Stimulated activated memory B cell treated with anti-CD40 and anti-IgM and Interleukin-4, amounts not matched to agents 10 μg/mL and 1 μg/mL and 100 μg/mL, for 72 hours (primary cell): ENCODE data around the gene PILRA.
"Not testable (repeated sequence)": the region's sequence is repeated elsewhere in the genome, so short reads cannot be mapped to it uniquely, and the experiment has no call there.

Experiments used
- ATAC-seq: fragments of 150-1000 bp; cut with Tn5 transposase; 2 replicates; pipeline ENCODE4 v1.10.0; 2021
- H3K27ac Mint-ChIP-seq: one replicate; pipeline ENCODE4 v1.8.0; 2022; ENCODE audit warnings: mild to moderate bottlenecking, mixed read lengths
- H3K27me3 Mint-ChIP-seq: one replicate; pipeline ENCODE4 v1.8.0; 2022; ENCODE audit warnings: mixed read lengths
- H3K36me3 Mint-ChIP-seq: one replicate; pipeline ENCODE4 v1.8.0; 2022; ENCODE audit warnings: mixed read lengths
- H3K4me1 Mint-ChIP-seq: one replicate; pipeline ENCODE4 v1.8.0; 2022; ENCODE audit warnings: mixed read lengths
- H3K4me3 Mint-ChIP-seq: one replicate; pipeline ENCODE4 v1.8.0; 2022; ENCODE audit warnings: mild to moderate bottlenecking, moderate library complexity, mixed read lengths
- H3K9me3 Mint-ChIP-seq: one replicate; pipeline ENCODE4 v1.8.0; 2022; ENCODE audit warnings: mixed read lengths

PILRA gene

DNA sequence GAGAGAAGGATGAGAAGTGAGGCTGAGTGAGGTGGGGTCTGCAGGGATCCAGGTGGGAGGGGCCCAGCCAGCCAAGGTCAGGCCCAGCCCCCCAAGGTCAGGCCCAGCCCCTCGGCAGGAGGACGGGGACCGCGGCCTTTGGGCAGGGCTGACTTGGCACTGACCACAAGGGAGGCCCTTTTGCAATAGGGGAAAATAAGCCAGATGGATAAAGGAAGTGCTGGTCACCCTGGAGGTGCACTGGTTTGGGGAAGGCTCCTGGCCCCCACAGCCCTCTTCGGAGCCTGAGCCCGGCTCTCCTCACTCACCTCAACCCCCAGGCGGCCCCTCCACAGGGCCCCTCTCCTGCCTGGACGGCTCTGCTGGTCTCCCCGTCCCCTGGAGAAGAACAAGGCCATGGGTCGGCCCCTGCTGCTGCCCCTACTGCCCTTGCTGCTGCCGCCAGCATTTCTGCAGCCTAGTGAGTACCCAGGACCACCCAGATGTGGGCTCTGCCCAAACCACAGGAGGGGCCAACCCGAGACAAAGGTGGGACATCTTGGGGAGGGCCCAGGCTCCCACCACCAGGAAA, at the start of gene PILRA:
PILRA (plus strand) TSS at position 227 of the 571 bp plus-strand sequence; CDS start at position 397, 170 bp downstream.
- Mint-ChIP-seq H3K27ac (peak within 1 kb of the TSS; percentile 94), H3K27me3 (no peaks in the 10 kb centered on the region), H3K4me1 (peaks cover 70% of the 10 kb centered on the region), H3K4me3 (peak within 1 kb of the TSS; percentile 61), H3K36me3 (no peaks in the 10 kb centered on the region), H3K9me3 (no peaks in the 10 kb centered on the region)
- no peak for ATAC-seq

- not testable (repeated sequence) for ATAC-seq, H3K9me3 Mint-ChIP-seq, H3K4me3 Mint-ChIP-seq, H3K27me3 Mint-ChIP-seq, H3K27ac Mint-ChIP-seq
- Mint-ChIP-seq H3K36me3 (peaks cover 31% of the 10 kb centered on the region), H3K4me1 (peaks cover 14% of the 10 kb centered on the region)
Observed at GRCh38 chr7:100324194-100324593, 49.1 kb upstream of the PILRA start.

DNA sequence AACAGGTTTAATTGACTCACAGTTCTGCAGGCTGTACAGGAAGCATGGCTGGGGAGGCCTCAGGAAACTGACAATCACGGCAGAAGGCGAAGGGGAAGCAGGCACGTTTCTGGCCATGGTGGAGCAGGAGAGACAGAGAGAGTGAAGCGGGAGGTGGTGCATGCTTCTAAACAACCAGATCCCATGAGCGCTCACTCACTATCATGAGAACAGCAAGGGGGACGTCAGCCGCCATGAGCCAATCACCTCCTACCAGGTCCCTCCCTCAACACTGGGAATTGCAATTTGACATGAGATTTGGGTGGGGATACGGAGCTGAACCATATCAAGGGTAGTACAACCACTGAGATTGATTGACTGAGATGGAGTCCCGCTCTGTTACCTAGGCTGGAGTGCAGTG, 47.6 kb upstream of the PILRA start:
- ATAC-seq, H3K27me3 Mint-ChIP-seq, H3K9me3 Mint-ChIP-seq, H3K27ac Mint-ChIP-seq, H3K4me3 Mint-ChIP-seq: not testable (repeated sequence)
- peaks cover 14% of the 10 kb centered on the region for H3K4me1 Mint-ChIP-seq
- peaks cover 24% of the 10 kb centered on the region for H3K36me3 Mint-ChIP-seq

- not testable (repeated sequence) for ATAC-seq, H3K4me3 Mint-ChIP-seq, H3K27ac Mint-ChIP-seq, H3K9me3 Mint-ChIP-seq, H3K27me3 Mint-ChIP-seq
- Mint-ChIP-seq H3K4me1 (peaks cover 14% of the 10 kb centered on the region), H3K36me3 (peaks cover 22% of the 10 kb centered on the region)
Observed at GRCh38 chr7:100326914-100327313, 46.4 kb upstream of the PILRA start.

- H3K27me3 Mint-ChIP-seq: not testable (repeated sequence)
Observed at GRCh38 chr7:100335566-100336466, 37.5 kb upstream of the PILRA start.

GRCh38 chr7:100338083-100338696, 35.1 kb upstream of the PILRA start:
- ATAC-seq, H3K27ac Mint-ChIP-seq, H3K27me3 Mint-ChIP-seq, H3K4me3 Mint-ChIP-seq, H3K9me3 Mint-ChIP-seq: not testable (repeated sequence)
- peaks cover 29% of the 10 kb centered on the region for H3K36me3 Mint-ChIP-seq
- H3K4me1 Mint-ChIP-seq: peaks cover 40% of the 10 kb centered on the region

More at GRCh38 chr7:100335566-100336466, 37.5 kb upstream of the PILRA start:
- peaks cover 10% of the 10 kb centered on the region for H3K36me3 Mint-ChIP-seq
- not testable (repeated sequence) for H3K9me3 Mint-ChIP-seq
- H3K4me3 Mint-ChIP-seq: peak overlapping the region; percentile 90
- peaks cover 25% of the 10 kb centered on the region for H3K4me1 Mint-ChIP-seq
- peak overlapping the region; percentile 93 for H3K27ac Mint-ChIP-seq
- peak; percentile 99 for ATAC-seq

DNA sequence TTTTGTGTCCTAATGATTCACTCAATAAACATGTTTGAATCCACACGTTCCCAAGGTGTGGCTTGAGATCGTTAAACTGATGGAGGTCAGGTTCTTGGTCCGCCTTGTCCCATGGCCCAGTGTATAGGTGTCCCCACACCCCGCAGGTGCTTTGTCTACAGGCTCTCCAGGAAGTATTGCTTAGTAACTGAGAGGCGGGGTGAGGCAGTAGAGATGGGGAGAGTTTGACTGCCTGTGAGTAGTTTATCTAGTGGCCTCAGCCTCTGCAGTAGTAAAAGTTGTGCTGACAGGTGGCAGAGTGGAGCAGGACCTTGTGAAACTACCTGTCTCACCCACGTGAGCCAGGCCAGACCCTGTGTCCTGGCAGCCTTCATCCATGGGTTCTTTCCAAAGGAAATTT, 32.0 kb upstream of the PILRA start:
- H3K4me3 Mint-ChIP-seq, ATAC-seq, H3K9me3 Mint-ChIP-seq, H3K27me3 Mint-ChIP-seq: not testable (repeated sequence)
- Mint-ChIP-seq H3K4me1 (peaks cover 48% of the 10 kb centered on the region), H3K27ac (peak overlapping the region; percentile 75), H3K36me3 (peaks cover 37% of the 10 kb centered on the region)

DNA sequence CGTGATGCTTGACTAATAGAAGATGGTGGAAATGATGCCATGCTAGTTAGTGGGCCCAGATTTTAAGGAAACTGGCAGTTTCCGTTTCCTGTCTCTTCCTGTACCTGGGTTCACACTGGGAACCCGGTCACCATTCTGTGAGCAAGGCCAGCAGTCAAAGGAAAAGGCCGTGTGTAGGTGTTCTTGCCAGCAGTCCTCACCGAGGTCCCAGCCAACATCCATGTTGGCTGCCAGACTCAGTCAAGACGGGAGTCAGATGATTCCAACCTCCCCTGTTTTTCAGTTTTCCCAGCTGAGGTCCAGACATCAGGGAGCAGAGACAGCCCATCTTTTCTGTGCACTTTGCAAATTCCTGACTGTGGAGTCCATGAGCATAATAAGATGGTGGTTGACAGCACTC, 30.5 kb upstream of the PILRA start:
- H3K9me3 Mint-ChIP-seq: no peaks in the 10 kb centered on the region
- H3K36me3 Mint-ChIP-seq: peaks cover 45% of the 10 kb centered on the region
- no peaks in the 10 kb centered on the region for H3K27me3 Mint-ChIP-seq
- no peak overlapping the region for H3K4me3 Mint-ChIP-seq
- ATAC-seq: no peak
- H3K4me1 Mint-ChIP-seq: peaks cover 42% of the 10 kb centered on the region
- peak overlapping the region; percentile 75 for H3K27ac Mint-ChIP-seq

- ATAC-seq, H3K9me3 Mint-ChIP-seq, H3K27me3 Mint-ChIP-seq: not testable (repeated sequence)
- Mint-ChIP-seq H3K4me1 (peaks cover 35% of the 10 kb centered on the region), H3K36me3 (peaks cover 48% of the 10 kb centered on the region), H3K4me3 (peak overlapping the region; percentile 77), H3K27ac (peak overlapping the region; percentile 93)
Observed at GRCh38 chr7:100344124-100344559, 29.1 kb upstream of the PILRA start.

- H3K27me3 Mint-ChIP-seq, H3K9me3 Mint-ChIP-seq: not testable (repeated sequence)
- H3K4me1 Mint-ChIP-seq: peaks cover 37% of the 10 kb centered on the region
- ATAC-seq: peak; percentile 97
- peaks cover 51% of the 10 kb centered on the region for H3K36me3 Mint-ChIP-seq
- peak overlapping the region; percentile 77 for H3K4me3 Mint-ChIP-seq
- peak overlapping the region; percentile 93 for H3K27ac Mint-ChIP-seq
Observed at GRCh38 chr7:100344560-100345287, 28.6 kb upstream of the PILRA start.

DNA sequence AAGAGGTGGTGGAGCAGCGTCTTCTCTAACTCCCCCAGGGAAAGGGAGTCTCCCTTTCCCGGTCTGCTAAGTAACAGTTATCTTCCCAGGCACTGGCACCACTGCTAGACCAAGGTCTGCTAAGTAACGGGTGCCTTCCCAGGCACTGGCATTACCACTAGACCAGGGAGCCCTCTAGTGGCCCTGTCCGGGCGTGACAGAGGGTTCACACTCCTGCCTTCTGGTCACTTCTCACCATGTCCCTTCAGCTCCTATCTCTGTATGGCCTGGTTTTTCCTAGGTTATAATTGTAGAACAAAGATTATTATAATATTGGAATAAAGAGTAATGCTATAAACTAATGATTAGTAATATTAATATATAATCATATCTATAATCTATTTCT, 28.0 kb upstream of the PILRA start:
- H3K27me3 Mint-ChIP-seq, H3K4me3 Mint-ChIP-seq, H3K9me3 Mint-ChIP-seq: not testable (repeated sequence)
- Mint-ChIP-seq H3K27ac (peak overlapping the region; percentile 93), H3K36me3 (peaks cover 55% of the 10 kb centered on the region), H3K4me1 (peaks cover 41% of the 10 kb centered on the region)
- ATAC-seq: peak; percentile 65

DNA sequence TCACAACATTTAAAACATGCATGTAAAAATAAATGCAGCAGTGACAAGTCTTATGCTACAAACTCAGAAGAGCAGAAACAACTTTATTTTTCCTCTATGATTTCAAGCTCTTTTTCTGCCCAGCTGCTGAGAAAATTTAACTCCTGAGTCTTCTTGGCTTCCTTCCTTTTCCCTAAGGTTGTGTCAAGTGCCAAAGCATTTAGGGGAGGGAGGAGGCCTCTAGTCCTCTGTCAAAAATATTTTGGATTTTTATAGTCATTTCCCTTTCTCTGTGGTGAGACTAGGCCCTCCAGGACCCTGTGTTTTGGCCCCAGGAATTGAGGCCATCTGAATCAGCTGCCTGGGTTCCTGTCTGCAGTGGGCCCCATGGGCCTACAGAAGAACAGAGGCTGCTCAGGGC, 26.4 kb upstream of the PILRA start:
- H3K27ac Mint-ChIP-seq: peak overlapping the region; percentile 30
- H3K36me3 Mint-ChIP-seq: peaks cover 59% of the 10 kb centered on the region
- no peaks in the 10 kb centered on the region for H3K9me3 Mint-ChIP-seq
- no peaks in the 10 kb centered on the region for H3K27me3 Mint-ChIP-seq
- H3K4me3 Mint-ChIP-seq: no peak overlapping the region
- ATAC-seq: no peak
- H3K4me1 Mint-ChIP-seq: peaks cover 40% of the 10 kb centered on the region

- ATAC-seq: no peak
- no peak overlapping the region for H3K27ac Mint-ChIP-seq
- H3K9me3 Mint-ChIP-seq: no peaks in the 10 kb centered on the region
- no peak overlapping the region for H3K4me3 Mint-ChIP-seq
- H3K36me3 Mint-ChIP-seq: peaks cover 63% of the 10 kb centered on the region
- H3K27me3 Mint-ChIP-seq: no peaks in the 10 kb centered on the region
- H3K4me1 Mint-ChIP-seq: peaks cover 40% of the 10 kb centered on the region
Observed at GRCh38 chr7:100348805-100349204, 24.5 kb upstream of the PILRA start.

DNA sequence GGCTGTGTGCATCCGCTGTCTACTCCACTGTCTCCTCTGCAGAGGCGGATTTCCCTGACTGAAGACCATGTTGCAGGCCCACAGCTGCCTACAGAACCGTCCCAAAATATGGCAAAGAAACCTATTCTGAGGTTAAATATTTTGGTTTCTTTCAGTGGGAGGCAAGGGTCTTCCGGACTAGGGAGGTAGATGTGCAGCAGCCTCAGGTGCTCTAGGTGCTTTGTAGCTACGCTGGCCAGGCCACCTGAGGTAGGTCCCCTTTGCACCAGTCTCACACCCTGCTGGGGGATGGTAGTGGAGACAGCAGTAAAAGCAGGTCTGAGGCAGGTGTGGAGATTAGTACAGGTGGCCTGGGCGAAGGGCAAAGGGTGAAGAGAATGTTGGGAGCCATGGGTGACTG, 23.5 kb upstream of the PILRA start:
- Mint-ChIP-seq H3K4me3 (no peak overlapping the region), H3K27ac (peak overlapping the region; percentile 9), H3K27me3 (no peaks in the 10 kb centered on the region), H3K4me1 (peaks cover 35% of the 10 kb centered on the region), H3K36me3 (peaks cover 65% of the 10 kb centered on the region), H3K9me3 (no peaks in the 10 kb centered on the region)
- no peak for ATAC-seq

DNA sequence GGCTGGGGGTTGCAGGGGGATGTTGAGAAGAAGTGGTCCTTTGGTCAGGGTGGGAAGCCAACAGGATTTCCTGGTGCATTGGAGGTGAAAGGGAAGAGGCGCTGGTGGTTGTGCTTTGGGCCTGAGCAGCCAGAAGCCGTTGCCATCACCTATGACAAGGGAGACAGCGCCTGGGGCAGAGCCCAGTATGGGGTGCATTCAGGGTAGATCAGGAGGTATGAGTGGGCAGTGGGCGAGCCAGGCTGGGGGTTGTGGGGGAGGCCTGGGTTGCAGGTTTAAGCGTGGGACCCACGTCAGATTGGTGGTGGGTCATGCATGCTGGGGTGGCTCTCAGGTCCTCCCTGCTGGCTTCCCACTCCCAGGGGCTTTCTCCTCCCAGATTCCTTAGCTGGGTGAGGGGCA, 21.6 kb upstream of the PILRA start:
- Mint-ChIP-seq H3K36me3 (peaks cover 74% of the 10 kb centered on the region), H3K27ac (no peak overlapping the region)

More for the DNA sequence above, 21.6 kb upstream of the PILRA start:
- ATAC-seq: no peak
- no peak overlapping the region for H3K4me3 Mint-ChIP-seq
- no peaks in the 10 kb centered on the region for H3K27me3 Mint-ChIP-seq
- no peaks in the 10 kb centered on the region for H3K9me3 Mint-ChIP-seq
- H3K4me1 Mint-ChIP-seq: peaks cover 25% of the 10 kb centered on the region
